ENCODE data around the gene SYT14.

SYT14 gene

GRCh38 chr1:210214573-210215409, 276.8 kb downstream of the SYT14 start:
- DNase-seq = no peak

- no peak for DNase-seq
Observed at GRCh38 chr1:210217482-210217881, 279.5 kb downstream of the SYT14 start.

GRCh38 chr1:210218047-210218446, 280.0 kb downstream of the SYT14 start:
- DNase-seq = no peak
